ENCODE measurements around the gene CRIP1. TPM values are rescaled to one million over a fixed set of nuclear protein-coding genes. Genes with fewer than 3 reads are reported as not detected.

Gene CRIP1
- total RNA-seq, 1 donor from 2014 or later: 65.9 TPM

- no peaks in the 10 kb centered on the region for H3K9me3 ChIP-seq (replicated peaks)
- no peaks in the 10 kb centered on the region for H3K27me3 ChIP-seq (ENCODE audit: low read depth)
- H3K4me1 ChIP-seq: peaks cover 33% of the 10 kb centered on the region
- no peak for TF ChIP-seq CTCF (IDR thresholded peaks at IDR 0.05; ENCODE audit: borderline replicate concordance)
- intact Hi-C loops (cut with micrococcal nuclease): no loop called here
- peak; percentile 58 for DNase-seq
- peaks cover 9% of the 10 kb centered on the region for H3K36me3 ChIP-seq
- H3K4me3 ChIP-seq: no peak overlapping the region
- H3K27ac ChIP-seq (replicated peaks): peak overlapping the region; percentile 74
Measured at GRCh38 chr14:105495101-105495989, 8.7 kb downstream of the CRIP1 start.

- Histone ChIP-seq H3K36me3 (peaks cover 9% of the 10 kb centered on the region), H3K4me1 (peaks cover 32% of the 10 kb centered on the region), H3K9me3 (replicated peaks) (no peaks in the 10 kb centered on the region), H3K4me3 (no peak overlapping the region), H3K27ac (replicated peaks) (peak overlapping the region; percentile 74), H3K27me3 (ENCODE audit: low read depth) (no peaks in the 10 kb centered on the region)
- peak; percentile 2 for DNase-seq
- TF ChIP-seq CTCF (IDR thresholded peaks at IDR 0.05; ENCODE audit: borderline replicate concordance): no peak
- intact Hi-C loops (cut with micrococcal nuclease): no loop called here
Measured at GRCh38 chr14:105495990-105496830, 9.5 kb downstream of the CRIP1 start.

- H3K36me3 ChIP-seq: peaks cover 9% of the 10 kb centered on the region
- DNase-seq: no peak
- no peaks in the 10 kb centered on the region for H3K9me3 ChIP-seq (replicated peaks)
- no peak overlapping the region for H3K27ac ChIP-seq (replicated peaks)
- no peaks in the 10 kb centered on the region for H3K27me3 ChIP-seq (ENCODE audit: low read depth)
- intact Hi-C loops (cut with micrococcal nuclease): no loop called here
- H3K4me3 ChIP-seq: no peak overlapping the region
- no peak for TF ChIP-seq CTCF (IDR thresholded peaks at IDR 0.05; ENCODE audit: borderline replicate concordance)
- peaks cover 24% of the 10 kb centered on the region for H3K4me1 ChIP-seq
Measured at GRCh38 chr14:105496831-105497591, 10.3 kb downstream of the CRIP1 start.

- H3K9me3 ChIP-seq (replicated peaks): no peaks in the 10 kb centered on the region
- H3K4me3 ChIP-seq: no peak overlapping the region
- H3K36me3 ChIP-seq: peaks cover 9% of the 10 kb centered on the region
- H3K4me1 ChIP-seq: peaks cover 16% of the 10 kb centered on the region
- H3K27me3 ChIP-seq (ENCODE audit: low read depth): no peaks in the 10 kb centered on the region
- no peak overlapping the region for H3K27ac ChIP-seq (replicated peaks)
- intact Hi-C loops (cut with micrococcal nuclease): no loop called here
- TF ChIP-seq CTCF (IDR thresholded peaks at IDR 0.05; ENCODE audit: borderline replicate concordance): no peak
- DNase-seq: peak; percentile 13
Measured at GRCh38 chr14:105497671-105498429, 11.2 kb downstream of the CRIP1 start.
